Measurements from ENCODE around the gene CCDC81. TPM values are rescaled to one million over a fixed set of nuclear protein-coding genes. Genes with fewer than 3 reads are reported as not detected.
"Not testable (repeated sequence)": the region's sequence is repeated elsewhere in the genome, so short reads cannot be mapped to it uniquely, and the experiment has no call there.

The CCDC81 gene
- polyA plus RNA-seq, 2 of the 4 experiments (the other 2 are of a cell fraction), result 0.30 to 0.71 TPM

DNA sequence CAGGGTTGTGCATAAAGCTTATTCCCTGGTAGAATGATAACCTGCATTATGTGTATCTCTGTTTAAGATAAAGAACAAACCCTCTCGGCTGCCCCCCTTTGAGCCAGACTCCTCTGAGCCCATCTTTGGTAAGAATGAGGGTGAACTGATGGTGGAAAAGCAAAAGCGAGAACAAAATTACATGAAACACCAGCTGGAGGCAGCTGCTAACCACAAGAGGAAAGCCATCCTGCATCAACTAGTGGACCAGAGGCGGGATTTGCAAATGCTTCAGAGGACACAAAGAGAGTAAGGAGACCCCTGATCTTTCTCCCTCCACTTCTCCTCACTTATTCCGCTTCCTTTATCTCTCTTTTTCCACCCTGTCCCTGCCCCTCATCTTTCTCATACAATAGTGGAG is 40.3 kb downstream of the CCDC81 start (continued):
- TF ChIP-seq, protein P1, sequence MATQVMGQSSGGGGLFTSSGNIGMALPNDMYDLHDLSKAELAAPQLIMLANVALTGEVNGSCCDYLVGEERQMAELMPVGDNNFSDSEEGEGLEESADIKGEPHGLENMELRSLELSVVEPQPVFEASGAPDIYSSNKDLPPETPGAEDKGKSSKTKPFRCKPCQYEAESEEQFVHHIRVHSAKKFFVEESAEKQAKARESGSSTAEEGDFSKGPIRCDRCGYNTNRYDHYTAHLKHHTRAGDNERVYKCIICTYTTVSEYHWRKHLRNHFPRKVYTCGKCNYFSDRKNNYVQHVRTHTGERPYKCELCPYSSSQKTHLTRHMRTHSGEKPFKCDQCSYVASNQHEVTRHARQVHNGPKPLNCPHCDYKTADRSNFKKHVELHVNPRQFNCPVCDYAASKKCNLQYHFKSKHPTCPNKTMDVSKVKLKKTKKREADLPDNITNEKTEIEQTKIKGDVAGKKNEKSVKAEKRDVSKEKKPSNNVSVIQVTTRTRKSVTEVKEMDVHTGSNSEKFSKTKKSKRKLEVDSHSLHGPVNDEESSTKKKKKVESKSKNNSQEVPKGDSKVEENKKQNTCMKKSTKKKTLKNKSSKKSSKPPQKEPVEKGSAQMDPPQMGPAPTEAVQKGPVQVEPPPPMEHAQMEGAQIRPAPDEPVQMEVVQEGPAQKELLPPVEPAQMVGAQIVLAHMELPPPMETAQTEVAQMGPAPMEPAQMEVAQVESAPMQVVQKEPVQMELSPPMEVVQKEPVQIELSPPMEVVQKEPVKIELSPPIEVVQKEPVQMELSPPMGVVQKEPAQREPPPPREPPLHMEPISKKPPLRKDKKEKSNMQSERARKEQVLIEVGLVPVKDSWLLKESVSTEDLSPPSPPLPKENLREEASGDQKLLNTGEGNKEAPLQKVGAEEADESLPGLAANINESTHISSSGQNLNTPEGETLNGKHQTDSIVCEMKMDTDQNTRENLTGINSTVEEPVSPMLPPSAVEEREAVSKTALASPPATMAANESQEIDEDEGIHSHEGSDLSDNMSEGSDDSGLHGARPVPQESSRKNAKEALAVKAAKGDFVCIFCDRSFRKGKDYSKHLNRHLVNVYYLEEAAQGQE (IDR thresholded peaks at IDR 0.05), result no peak
- TF ChIP-seq CBX2 (IDR thresholded peaks at IDR 0.05; ENCODE audit: borderline replicate concordance, low read depth), result no peak

DNA sequence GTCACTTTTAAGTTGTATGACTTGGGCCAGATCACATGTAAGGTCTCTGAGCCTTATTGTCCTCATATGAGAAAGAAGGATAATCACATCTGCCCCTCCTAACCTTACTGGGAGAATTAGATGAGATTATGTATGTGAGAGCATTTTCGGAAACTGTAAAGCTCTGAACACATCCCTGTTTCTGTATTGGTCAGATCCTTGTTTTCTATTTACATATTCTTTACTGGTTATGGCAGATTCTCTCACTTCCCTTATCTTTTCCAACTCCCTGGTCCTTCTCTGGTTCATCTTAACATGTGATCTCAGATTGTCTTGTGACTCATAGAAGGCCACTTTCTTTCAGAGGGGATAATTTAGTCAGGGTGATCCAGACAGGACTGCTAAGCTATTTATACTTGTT is 41.8 kb downstream of the CCDC81 start:
- 91% methylated on average over 1 of the region's 1 CpG for WGBS (ENCODE audit: missing lambda C conversion rate)
- H3K9me3 ChIP-seq, result no peaks in the 10 kb centered on the region
- ATAC-seq (no peak), FAIRE-seq (no peak), DNase-seq (ENCODE audit: low read depth in 1 of 2, low spot score in 1 of 2) (no peak)
- no peak overlapping the region for H3K4me2 ChIP-seq
- H3K4me3 ChIP-seq, result no peak overlapping the region
- CTCF ChIA-PET, result interaction anchor here (2.1 kb wide), 1 partner anchor 16 kb away, joined by 5 read pairs; no protein-coding TSS in a partner anchor
- no peaks in the 10 kb centered on the region for H3K4me1 ChIP-seq
- TF ChIP-seq USF2 (IDR thresholded peaks at IDR 0.05) (no peak), CHD4 (IDR thresholded peaks at IDR 0.05; ENCODE audit: borderline replicate concordance) (no peak), POLR2A (IDR thresholded peaks at IDR 0.05; ENCODE audit: low read length) (no peak), SMC3 (IDR thresholded peaks at IDR 0.05) (no peak), FOSB (CRISPR knock-in tag; IDR thresholded peaks at IDR 0.05) (no peak), CEBPB (IDR thresholded peaks at IDR 0.05) (no peak), HOXA7 (CRISPR knock-in tag; IDR thresholded peaks at IDR 0.05) (no peak), HOXB5 (CRISPR knock-in tag; IDR thresholded peaks at IDR 0.05) (no peak), HMGXB4 (CRISPR knock-in tag; IDR thresholded peaks at IDR 0.05; ENCODE audit: borderline replicate concordance) (no peak), TFCP2L1 (CRISPR knock-in tag; IDR thresholded peaks at IDR 0.05) (no peak), FOSL2 (IDR thresholded peaks at IDR 0.05) (no peak), FOSL2 (CRISPR knock-in tag; IDR thresholded peaks at IDR 0.05) (no peak), CTCF (IDR thresholded peaks at IDR 0.05) (no peak), RAD21 (conservative IDR thresholded peaks at IDR 0.05 in 1 of 2, IDR thresholded peaks at IDR 0.05 in 1 of 2) (no peak), E2F6 (IDR thresholded peaks at IDR 0.05; ENCODE audit: borderline replicate concordance, low read depth) (no peak), ZNF302 (CRISPR knock-in tag; IDR thresholded peaks at IDR 0.05) (no peak)
- TF ChIP-seq, protein P2, sequence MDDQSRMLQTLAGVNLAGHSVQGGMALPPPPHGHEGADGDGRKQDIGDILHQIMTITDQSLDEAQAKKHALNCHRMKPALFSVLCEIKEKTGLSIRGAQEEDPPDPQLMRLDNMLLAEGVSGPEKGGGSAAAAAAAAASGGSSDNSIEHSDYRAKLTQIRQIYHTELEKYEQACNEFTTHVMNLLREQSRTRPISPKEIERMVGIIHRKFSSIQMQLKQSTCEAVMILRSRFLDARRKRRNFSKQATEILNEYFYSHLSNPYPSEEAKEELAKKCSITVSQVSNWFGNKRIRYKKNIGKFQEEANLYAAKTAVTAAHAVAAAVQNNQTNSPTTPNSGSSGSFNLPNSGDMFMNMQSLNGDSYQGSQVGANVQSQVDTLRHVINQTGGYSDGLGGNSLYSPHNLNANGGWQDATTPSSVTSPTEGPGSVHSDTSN (IDR thresholded peaks at IDR 0.05), result no peak
- POLR2A ChIA-PET, result no interaction called here
- no peak overlapping the region for H3K27ac ChIP-seq

- ATAC-seq; POLR2A ChIA-PET; H3K4me3 ChIP-seq; DNase-seq (ENCODE audit: low read depth in 1 of 2, low spot score in 1 of 2); CTCF ChIA-PET; H3K27ac ChIP-seq; H3K4me1 ChIP-seq; FAIRE-seq; H3K9me3 ChIP-seq; H3K4me2 ChIP-seq: not testable (repeated sequence)
- WGBS (ENCODE audit: missing lambda C conversion rate), result 89% methylated on average over 9 of the region's 9 CpGs
Measured at GRCh38 chr11:86416951-86417350, 42.3 kb downstream of the CCDC81 start.
